ENCODE measurements around the gene HOXC12. TPM values are rescaled to one million over a fixed set of nuclear protein-coding genes. Genes with fewer than 3 reads are reported as not detected.

The HOXC12 gene
- polyA plus RNA-seq, 1 of the 3 experiments (the other 2 are of a cell fraction): not detected

DNA sequence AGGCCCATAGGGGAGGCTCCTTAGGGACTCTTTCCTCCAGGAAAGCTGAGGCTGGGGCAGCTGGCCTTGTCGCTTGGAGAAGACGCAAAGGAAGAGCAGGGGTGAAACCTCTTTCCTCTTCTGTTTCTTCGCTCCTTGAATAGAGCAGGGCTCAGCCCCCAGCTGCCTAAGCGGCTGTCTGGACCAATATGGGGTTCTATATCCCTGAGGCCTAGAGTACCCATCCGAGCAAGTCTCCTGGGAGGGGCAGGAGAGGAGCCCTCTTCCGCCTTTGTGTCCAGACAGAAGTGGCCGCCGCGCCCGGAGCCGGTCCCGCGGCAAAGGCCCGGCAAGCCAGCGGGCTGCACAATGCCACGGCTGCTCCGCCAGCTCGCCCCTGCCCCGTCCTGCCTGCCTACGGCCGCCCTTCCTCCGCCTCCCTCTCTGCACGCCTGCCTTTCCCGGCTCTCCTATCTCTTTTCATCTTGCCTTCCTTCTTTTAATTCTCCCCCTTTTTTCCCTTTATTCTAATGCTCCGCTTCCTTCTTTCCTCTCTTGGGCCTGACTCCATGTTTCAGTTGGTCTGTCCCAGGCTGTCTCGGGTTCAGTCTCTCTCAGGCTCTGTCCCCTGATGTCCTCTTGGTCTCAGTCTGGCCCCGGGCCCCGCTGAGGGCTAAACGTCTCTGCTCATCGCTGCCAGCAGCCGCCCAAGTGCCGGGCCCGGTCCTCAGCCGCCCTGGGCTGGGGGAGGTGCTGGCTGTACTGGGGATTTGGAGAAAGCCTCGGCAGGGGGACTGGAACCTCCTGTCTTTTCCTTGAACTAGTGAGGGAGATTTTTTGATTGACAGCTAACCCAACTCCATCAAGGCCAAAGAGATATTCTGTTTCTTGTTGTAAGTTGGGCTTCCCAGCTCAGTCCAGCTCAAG lies 42.8 kb downstream of the HOXC12 start:
- 76% methylated on average over 20 of the region's 35 CpGs for WGBS (ENCODE audit: low lambda C conversion rate)
- Histone ChIP-seq H3K4me2 (no peak overlapping the region), H3K36me3 (replicated peaks in 1 of 2; ENCODE audit: control insufficient read depth in 1 of 2, insufficient read depth in 2 of 2, low read length in 1 of 2) (no peaks in the 10 kb centered on the region), H3K79me2 (ENCODE audit: insufficient read depth) (no peaks in the 10 kb centered on the region), H3K9me2 (no peaks in the 10 kb centered on the region), H3K9me3 (no peaks in the 10 kb centered on the region), H3K9ac (no peak overlapping the region), H4K20me1 (ENCODE audit: insufficient read depth) (no peaks in the 10 kb centered on the region), H3K4me3 (ENCODE audit: low read depth in 2 of 2, low read length in 1 of 2) (no peak overlapping the region), H3K27ac (ENCODE audit: low read depth in 2 of 2, low read length in 1 of 2) (no peak overlapping the region), H3K27me3 (ENCODE audit: insufficient read depth) (peaks cover 50% of the 10 kb centered on the region), H3K4me1 (ENCODE audit: control insufficient read depth in 1 of 2, insufficient read depth in 2 of 2, low read depth in 1 of 2, low read length in 1 of 2) (peaks cover 0 to 16% of the 10 kb centered on the region in 2 experiments; a peak in 2 of 4 replicates), H2AFZ (ENCODE audit: low read depth) (no peak overlapping the region), H3F3A (replicated peaks; ENCODE audit: insufficient read depth) (no peaks in the 10 kb centered on the region)
- ChIA-PET CTCF (interaction anchor here (0.6 to 24.5 kb wide), 11 partner anchors 8 to 371 kb away, joined by 3 to 568 read pairs (median 4); partner anchors contain the start of genes HOXC10, HOXC8 and SMUG1), POLR2A (no interaction called here)
- no peak for DNase-seq
- TF ChIP-seq, protein P1, sequence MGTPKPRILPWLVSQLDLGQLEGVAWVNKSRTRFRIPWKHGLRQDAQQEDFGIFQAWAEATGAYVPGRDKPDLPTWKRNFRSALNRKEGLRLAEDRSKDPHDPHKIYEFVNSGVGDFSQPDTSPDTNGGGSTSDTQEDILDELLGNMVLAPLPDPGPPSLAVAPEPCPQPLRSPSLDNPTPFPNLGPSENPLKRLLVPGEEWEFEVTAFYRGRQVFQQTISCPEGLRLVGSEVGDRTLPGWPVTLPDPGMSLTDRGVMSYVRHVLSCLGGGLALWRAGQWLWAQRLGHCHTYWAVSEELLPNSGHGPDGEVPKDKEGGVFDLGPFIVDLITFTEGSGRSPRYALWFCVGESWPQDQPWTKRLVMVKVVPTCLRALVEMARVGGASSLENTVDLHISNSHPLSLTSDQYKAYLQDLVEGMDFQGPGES (IDR thresholded peaks at IDR 0.05; ENCODE audit: low read depth, low read length): no peak
- TF ChIP-seq FOXM1 (IDR thresholded peaks at IDR 0.05; ENCODE audit: low read depth) (no peak), NFIC (IDR thresholded peaks at IDR 0.05; ENCODE audit: borderline replicate concordance) (no peak), RFX5 (IDR thresholded peaks at IDR 0.05; ENCODE audit: low read length) (no peak), CHD2 (IDR thresholded peaks at IDR 0.05; ENCODE audit: low read length, partially characterized antibody) (no peak), GABPA (IDR thresholded peaks at IDR 0.05; ENCODE audit: low read depth) (no peak), EZH2phosphoT487 (IDR thresholded peaks at IDR 0.05; ENCODE audit: borderline replicate concordance, low read depth) (no peak), NRF1 (IDR thresholded peaks at IDR 0.05; ENCODE audit: low read depth, low read length) (no peak), RAD21 (IDR thresholded peaks at IDR 0.05; ENCODE audit: low read length) (no peak), EP300 (IDR thresholded peaks at IDR 0.05; ENCODE audit: borderline replicate concordance in 1 of 2, low read depth in 1 of 2, low read length in 1 of 2) (no peak), TCF12 (IDR thresholded peaks at IDR 0.05) (no peak), FOXJ3 (CRISPR knock-in tag; IDR thresholded peaks at IDR 0.05) (no peak)
- TF ChIP-seq, protein P2, sequence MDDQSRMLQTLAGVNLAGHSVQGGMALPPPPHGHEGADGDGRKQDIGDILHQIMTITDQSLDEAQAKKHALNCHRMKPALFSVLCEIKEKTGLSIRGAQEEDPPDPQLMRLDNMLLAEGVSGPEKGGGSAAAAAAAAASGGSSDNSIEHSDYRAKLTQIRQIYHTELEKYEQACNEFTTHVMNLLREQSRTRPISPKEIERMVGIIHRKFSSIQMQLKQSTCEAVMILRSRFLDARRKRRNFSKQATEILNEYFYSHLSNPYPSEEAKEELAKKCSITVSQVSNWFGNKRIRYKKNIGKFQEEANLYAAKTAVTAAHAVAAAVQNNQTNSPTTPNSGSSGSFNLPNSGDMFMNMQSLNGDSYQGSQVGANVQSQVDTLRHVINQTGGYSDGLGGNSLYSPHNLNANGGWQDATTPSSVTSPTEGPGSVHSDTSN (IDR thresholded peaks at IDR 0.05): no peak
- TF ChIP-seq, protein P3, sequence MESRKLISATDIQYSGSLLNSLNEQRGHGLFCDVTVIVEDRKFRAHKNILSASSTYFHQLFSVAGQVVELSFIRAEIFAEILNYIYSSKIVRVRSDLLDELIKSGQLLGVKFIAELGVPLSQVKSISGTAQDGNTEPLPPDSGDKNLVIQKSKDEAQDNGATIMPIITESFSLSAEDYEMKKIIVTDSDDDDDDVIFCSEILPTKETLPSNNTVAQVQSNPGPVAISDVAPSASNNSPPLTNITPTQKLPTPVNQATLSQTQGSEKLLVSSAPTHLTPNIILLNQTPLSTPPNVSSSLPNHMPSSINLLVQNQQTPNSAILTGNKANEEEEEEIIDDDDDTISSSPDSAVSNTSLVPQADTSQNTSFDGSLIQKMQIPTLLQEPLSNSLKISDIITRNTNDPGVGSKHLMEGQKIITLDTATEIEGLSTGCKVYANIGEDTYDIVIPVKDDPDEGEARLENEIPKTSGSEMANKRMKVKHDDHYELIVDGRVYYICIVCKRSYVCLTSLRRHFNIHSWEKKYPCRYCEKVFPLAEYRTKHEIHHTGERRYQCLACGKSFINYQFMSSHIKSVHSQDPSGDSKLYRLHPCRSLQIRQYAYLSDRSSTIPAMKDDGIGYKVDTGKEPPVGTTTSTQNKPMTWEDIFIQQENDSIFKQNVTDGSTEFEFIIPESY (IDR thresholded peaks at IDR 0.05; ENCODE audit: borderline replicate concordance, low read depth): no peak
- TF ChIP-seq, protein P4, sequence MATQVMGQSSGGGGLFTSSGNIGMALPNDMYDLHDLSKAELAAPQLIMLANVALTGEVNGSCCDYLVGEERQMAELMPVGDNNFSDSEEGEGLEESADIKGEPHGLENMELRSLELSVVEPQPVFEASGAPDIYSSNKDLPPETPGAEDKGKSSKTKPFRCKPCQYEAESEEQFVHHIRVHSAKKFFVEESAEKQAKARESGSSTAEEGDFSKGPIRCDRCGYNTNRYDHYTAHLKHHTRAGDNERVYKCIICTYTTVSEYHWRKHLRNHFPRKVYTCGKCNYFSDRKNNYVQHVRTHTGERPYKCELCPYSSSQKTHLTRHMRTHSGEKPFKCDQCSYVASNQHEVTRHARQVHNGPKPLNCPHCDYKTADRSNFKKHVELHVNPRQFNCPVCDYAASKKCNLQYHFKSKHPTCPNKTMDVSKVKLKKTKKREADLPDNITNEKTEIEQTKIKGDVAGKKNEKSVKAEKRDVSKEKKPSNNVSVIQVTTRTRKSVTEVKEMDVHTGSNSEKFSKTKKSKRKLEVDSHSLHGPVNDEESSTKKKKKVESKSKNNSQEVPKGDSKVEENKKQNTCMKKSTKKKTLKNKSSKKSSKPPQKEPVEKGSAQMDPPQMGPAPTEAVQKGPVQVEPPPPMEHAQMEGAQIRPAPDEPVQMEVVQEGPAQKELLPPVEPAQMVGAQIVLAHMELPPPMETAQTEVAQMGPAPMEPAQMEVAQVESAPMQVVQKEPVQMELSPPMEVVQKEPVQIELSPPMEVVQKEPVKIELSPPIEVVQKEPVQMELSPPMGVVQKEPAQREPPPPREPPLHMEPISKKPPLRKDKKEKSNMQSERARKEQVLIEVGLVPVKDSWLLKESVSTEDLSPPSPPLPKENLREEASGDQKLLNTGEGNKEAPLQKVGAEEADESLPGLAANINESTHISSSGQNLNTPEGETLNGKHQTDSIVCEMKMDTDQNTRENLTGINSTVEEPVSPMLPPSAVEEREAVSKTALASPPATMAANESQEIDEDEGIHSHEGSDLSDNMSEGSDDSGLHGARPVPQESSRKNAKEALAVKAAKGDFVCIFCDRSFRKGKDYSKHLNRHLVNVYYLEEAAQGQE (IDR thresholded peaks at IDR 0.05; ENCODE audit: low read depth, low read length): no peak
